Activated CD4-positive, alpha-beta T cell treated with anti-CD3 and anti-CD28 coated beads for 1 hour (primary cell): Measurements from ENCODE around the gene ANKRD29.
"Not testable (repeated sequence)": the region's sequence is repeated elsewhere in the genome, so short reads cannot be mapped to it uniquely, and the experiment has no call there.

ENCODE experiments used
- DNase-seq: peaks from one replicate; pipeline ENCODE4 v3.0.0-alpha.2; 2020

ANKRD29 gene

DNA sequence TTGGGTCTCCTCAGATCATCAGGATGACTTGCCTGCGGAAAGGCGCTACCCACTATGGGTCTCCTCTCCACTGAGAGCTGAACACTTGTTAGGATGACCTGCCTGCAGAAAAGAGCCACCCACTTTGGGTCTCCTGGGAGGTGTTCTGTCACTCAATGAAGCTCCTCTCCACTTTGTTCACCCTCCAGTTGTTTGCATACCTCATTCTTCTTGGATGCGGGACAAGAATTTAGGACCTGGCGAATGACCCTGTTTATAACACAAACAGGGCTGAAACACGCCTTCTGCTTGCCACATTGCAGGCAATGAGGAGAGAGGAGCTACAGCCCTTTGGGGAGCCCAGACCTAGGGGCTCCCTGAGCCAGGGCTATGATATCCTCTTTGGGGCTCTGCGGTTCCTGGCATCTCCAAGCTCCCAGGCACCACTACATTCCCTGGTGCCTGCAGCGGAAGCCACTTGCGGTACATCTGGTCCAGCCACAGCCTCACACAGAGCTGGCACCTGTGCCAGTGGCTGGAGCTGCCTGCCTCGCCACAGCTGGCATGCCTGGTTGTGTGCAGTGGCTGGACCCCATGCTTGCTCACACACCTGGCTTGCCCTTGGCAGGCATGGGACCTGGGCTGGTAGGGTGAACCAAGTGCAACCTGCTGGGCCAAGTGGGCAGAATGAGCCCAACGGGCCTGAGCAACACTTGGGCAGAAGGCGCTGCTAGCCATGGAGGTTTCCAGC, 20.6 kb downstream of the ANKRD29 start:
- DNase-seq = no peak

- DNase-seq = no peak
These were observed 21.5 kb downstream of the ANKRD29 start for GRCh38 chr18:23641143-23641720.

GRCh38 chr18:23640052-23640451, 22.7 kb downstream of the ANKRD29 start:
- DNase-seq = no peak

GRCh38 chr18:23636433-23636832, 26.3 kb downstream of the ANKRD29 start:
- DNase-seq = not testable (repeated sequence)

GRCh38 chr18:23636071-23636399, 26.7 kb downstream of the ANKRD29 start:
- no peak for DNase-seq

DNA sequence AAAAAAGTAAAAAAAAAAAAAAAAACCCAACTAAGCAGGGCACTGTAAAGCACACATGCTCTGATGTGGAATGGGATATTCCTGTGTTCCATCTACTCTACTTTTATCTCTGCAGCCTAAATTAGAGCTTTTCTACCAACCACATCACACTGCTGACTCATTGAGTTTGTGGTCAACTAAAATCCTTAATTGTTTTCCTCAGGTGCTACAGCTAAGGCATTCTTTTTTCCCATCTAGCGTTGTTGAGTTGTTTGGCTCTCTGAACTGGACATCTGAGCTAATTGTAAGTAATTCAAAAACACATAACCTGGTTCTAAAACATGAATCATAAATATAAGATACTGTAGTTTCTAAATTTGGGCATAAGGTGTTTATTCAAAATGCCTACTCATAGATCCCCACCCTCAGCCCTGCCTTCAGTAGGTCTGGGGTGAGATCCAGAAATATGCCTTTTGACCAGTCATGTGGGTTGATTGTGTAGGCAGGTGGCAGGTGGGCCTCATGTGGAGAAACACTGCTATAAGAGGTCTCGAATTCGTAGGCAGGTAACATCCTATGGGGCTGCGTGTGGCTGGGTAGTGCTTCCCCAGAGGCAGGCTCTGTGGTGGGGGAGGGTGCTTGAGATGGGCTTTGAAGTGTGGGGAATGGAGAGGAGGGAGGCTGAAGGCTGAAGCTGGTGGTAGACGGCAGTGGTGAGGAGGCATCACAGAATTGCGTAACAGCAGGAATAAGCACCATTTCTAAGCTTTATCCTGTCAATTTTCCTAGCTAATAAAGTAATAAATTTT, 27.2 kb downstream of the ANKRD29 start:
- no peak for DNase-seq

GRCh38 chr18:23634692-23635091, 28.0 kb downstream of the ANKRD29 start:
- no peak for DNase-seq

- no peak for DNase-seq
These were observed 30.1 kb downstream of the ANKRD29 start for GRCh38 chr18:23632615-23633014.

GRCh38 chr18:23631746-23632145, 31.0 kb downstream of the ANKRD29 start:
- no peak for DNase-seq

- no peak for DNase-seq
These were observed 31.4 kb downstream of the ANKRD29 start for GRCh38 chr18:23631312-23631711.

DNA sequence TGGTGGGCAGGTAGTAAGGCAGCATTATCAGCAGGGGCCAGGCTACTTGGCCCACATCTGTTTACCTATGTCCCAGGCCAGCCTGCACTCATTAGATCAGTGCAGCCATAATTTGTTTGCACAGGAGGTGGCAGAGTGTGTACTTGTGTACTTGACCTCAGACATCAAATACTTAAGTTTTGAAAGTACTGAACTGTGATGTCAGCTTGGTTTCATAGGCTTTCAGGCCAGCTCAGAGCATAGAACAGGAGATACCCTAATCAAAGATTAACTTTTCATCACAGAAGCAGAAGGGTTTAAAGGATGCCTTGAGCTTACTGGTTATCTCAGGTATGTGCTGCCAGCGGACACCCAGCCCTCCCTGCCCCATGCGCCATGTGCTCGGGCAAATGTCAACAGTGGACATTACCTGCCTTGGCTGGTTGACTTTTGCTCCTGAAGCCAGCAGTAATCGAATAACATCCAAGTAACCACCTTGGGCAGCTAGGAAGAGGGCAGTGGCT, 33.2 kb downstream of the ANKRD29 start:
- no peak for DNase-seq

DNA sequence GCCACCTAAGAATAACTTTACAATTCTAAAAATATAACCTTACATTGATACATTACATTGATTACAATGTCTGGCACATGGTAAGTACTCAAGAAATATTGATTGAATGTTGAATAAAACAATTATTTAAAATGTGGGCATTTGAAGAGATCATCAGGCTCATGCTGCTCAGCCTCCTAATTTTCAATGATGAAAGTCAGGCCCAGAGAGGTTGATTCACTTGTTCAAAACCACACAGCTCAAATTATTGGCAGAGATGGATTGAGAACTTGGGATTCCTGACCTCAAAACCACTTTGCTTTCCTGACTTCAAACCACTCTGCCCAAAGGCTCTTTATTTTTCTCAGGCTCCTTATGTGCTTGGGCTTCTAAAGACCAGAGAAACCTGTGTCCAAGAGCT, 34.7 kb downstream of the ANKRD29 start:
- no peak for DNase-seq

- no peak for DNase-seq
These were observed 35.4 kb downstream of the ANKRD29 start for GRCh38 chr18:23627321-23627720.

GRCh38 chr18:23626451-23627279, 36.0 kb downstream of the ANKRD29 start:
- DNase-seq = no peak

GRCh38 chr18:23623040-23623439, 39.7 kb downstream of the ANKRD29 start:
- DNase-seq = no peak

- DNase-seq = no peak
These were observed 43.3 kb downstream of the ANKRD29 start for GRCh38 chr18:23619388-23619881.

- no peak for DNase-seq
These were observed 43.8 kb downstream of the ANKRD29 start for GRCh38 chr18:23618862-23619387.

GRCh38 chr18:23617412-23618014, 45.2 kb downstream of the ANKRD29 start:
- no peak for DNase-seq

- DNase-seq = no peak
These were observed 46.5 kb downstream of the ANKRD29 start for GRCh38 chr18:23616258-23616657.

DNA sequence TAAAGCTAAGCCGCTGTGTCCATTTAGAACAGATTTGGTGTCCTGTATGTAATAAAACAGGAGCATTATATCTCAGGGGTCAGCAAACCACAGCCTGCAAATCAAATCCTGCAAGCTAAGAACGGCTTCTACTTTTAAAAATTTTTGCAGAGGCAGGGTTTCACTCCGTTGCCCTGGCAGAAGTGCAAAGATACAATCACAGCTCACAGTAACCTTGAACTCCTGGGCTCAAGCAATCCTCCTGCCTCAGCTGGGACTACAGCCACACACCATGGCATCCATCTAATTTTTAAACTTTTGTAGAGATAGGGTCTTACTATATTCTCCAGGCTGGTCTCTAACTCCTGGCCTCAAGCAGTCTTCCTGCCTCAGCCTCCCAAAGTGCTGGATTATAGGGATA, 47.8 kb downstream of the ANKRD29 start:
- DNase-seq = no peak

DNA sequence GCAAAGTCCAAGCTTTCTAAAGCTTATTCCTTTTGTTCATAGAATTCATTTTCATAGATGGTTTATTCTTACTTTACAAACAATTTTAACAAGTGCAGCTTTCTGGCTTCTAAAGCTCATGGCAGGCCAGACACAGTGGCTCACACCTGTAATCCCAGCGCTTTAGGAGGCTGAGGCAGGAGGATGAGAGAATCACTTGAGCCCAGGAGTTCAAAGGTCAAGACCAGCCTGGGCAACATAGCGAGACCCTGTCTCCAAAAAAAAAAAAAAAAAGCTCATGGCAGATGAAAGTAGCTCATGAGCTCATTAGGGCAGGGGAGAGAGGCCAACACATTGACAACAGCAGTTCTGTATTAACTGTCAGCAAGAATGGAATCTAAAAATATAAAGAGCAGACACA, 48.3 kb downstream of the ANKRD29 start:
- no peak for DNase-seq

DNA sequence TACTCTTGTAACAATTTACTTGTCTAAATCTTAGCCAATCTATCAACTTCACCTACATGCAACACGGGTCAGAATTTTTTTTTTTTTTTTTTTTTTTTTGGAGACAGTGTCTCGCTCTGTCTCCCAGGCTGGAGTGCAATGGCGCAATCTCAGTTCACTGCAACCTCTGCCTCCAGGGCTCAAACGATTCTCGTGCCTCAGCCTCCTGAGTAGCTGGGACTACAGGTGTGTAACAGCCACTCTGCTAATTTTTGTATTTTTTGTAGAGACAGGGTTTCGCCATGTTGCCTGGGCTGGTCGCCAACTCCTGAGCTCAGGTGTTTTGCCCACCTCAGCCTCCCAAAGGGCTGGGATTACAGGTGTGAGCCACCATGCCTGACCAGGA, 49.6 kb downstream of the ANKRD29 start:
- DNase-seq = not testable (repeated sequence)
